GM19452 (cell line): ENCODE results near the gene CCDC68.
"Not testable (repeated sequence)": the region's sequence is repeated elsewhere in the genome, so short reads cannot be mapped to it uniquely, and the experiment has no call there.

Experiments used
- ATAC-seq: cut with Tn5 transposase; IDR thresholded peaks from one replicate; pipeline ENCODE4 v1.9.1; 2021; ENCODE audit not compliant: unreplicated experiment

Gene CCDC68, protein sequence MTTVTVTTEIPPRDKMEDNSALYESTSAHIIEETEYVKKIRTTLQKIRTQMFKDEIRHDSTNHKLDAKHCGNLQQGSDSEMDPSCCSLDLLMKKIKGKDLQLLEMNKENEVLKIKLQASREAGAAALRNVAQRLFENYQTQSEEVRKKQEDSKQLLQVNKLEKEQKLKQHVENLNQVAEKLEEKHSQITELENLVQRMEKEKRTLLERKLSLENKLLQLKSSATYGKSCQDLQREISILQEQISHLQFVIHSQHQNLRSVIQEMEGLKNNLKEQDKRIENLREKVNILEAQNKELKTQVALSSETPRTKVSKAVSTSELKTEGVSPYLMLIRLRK

DNA sequence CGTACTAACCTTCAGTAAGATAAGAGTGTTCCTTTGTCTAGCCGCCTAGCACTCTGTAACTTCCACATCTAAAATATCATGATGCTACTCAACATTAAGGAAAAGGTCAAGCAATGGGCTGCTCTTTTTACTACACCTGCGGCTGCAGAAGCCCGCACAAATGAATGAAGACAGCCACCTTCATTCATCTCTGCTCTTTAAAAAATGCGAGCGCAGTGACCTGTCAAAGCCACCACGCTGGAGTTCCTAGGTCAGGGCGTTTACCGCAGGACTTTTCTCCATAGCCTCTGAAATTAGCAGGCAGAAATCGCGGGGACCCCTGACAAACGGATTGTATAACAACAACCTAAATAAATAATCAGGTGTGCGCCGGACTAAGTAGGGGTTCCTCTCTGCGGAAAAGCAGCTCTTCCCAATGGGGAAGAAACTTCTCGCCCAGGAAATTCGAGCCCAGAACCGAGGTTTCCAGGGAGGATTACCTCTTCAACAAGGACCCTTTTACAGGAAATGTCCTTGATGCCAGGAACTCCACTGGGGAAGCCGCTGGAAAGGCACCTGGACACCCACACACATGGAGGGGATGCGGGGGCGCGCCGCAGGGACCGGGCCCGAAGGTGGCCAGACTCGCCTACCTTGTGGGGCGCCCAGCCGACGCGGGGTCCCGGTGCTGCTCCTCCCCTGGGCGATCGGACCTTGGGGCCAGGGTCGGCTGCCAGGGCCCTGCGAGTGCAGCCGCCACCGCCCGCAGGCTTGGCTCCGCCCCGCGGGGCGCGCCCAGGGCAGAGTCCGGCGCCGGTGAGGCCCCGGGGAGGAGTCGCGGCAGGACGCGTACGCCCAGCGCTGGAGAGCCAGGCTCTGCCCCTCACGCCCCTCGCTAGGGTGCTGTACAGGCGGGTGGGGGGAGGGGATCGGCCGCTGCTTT, at the start of gene CCDC68:
Gene CCDC68 (minus strand): TSS at position 758 of the 922 bp plus-strand sequence. CDS start 16,670 bp downstream, outside the sequence.
- no peak for ATAC-seq

DNA sequence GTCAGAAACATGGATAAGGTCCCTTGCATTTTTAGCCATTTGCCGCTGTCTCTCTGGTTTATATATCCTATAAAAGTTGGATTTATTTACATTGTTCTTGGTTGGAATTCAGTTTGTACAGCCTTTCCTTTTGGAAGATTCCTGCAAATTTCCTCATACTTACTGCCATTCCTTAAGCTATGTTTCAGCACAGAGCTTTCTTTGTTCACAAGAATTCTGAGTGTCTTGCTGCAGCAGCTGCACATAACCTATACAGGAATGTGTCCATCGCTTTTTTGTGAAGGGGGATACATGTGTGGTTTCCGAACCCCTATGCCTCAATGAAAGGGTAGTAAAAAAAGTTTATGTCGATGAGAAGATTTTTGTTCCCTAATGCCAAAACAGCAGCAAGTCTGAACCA, 48.3 kb upstream of the CCDC68 start:
- ATAC-seq = no peak

DNA sequence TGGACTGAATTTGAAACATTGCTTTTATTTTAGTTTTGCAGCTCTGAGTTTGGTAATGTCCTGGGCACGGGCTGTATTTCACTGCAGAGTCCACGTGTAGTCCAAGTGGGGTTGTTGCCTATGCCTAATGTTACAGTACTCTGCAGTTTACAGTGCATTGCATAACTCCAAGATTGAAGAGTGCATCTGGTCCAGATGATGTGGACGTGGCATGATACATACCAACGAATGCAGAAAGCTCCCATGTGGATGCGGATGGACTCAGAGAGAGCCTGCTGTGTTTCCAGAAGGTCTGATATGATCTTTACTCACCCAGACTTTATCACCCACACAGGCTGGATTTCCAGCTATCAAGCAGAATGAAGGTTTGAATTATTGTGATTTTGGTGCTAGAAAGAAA, 44.4 kb upstream of the CCDC68 start:
- ATAC-seq = no peak

DNA sequence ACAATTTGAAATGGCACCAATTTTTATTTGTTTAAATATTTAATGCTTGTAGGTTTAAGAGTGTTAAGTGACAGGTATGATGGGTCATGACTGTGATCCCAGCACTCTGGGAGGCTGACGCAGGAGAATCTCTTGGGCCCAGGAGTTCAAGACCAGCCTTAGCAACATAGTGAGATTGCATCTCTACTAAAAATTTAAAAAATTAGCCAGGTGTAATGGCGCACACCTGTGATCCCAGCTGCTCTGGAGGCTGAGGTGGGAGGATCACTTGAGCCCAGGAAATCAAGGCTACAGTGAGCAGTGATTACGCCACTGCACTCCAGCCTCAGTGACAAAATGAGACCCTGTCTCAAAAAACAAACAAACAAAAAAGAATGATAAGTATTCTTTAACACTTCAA, 43.0 kb upstream of the CCDC68 start:
- no peak for ATAC-seq

DNA sequence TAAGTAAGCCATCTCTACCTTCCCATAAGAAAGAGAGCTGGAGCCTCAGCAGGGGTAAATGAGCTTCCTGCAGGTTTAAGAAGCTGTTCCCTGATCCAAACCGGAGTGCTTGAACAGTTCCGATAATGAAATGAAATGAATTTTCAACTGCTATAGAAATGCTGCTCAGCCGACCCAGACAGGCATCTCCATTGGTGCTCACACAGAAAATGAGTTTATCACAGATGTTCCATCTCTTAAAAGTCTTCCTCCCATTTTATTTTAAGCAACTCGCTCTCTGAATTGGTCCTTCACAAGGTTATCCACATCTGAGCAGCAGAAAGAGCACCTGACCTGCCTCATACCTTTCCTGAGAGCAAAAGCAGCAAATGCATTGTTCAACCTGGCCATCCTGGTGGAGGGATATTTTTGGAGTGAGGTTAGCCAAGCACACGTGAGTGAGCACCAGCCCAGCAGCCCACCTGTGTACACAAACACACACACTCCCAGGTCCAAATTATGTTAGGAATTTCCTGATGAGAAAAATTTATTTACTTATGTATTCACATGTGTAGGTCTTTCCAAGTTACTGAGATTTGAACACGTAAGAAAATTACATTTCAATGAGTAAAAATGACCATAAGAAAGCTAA, 42.2 kb upstream of the CCDC68 start:
- no peak for ATAC-seq

DNA sequence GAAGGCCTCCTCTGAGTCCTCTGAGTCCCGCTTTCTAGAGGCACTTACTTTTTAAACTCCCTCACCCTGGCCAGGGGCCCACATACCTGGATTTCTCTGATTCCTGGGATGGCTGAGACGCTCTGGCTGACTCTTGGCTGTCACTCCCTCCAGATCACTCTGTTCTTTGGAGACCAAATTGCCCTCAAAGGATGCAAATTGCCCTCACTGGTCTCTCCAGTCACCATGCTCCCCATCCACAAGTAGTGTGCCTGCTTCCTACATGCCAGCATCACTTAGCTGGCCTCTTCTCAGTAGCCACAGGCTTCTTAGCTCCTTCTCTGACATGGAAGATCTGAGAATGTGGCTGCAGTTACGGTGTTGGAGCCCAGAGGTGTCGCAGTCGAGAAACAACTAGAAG, 41.3 kb upstream of the CCDC68 start:
- ATAC-seq = no peak

DNA sequence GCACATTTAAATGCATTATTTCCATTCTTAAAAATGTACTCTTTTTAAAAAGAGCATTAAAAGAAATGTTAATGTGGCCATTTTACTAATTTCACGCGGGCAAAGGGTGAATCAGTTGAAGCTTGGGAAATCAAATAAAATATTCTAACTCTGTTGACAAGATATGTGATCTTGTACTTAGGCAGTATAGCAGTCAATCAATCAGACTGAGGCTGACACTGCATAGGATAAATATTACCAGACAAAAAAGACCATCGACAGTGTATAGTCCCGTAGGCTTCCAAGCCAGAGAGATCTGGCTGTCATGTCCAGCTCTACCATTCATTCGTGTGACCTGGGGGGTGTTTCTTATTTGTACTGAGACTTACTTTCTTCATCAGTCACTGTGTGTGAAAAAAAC, 39.8 kb upstream of the CCDC68 start:
- no peak for ATAC-seq

DNA sequence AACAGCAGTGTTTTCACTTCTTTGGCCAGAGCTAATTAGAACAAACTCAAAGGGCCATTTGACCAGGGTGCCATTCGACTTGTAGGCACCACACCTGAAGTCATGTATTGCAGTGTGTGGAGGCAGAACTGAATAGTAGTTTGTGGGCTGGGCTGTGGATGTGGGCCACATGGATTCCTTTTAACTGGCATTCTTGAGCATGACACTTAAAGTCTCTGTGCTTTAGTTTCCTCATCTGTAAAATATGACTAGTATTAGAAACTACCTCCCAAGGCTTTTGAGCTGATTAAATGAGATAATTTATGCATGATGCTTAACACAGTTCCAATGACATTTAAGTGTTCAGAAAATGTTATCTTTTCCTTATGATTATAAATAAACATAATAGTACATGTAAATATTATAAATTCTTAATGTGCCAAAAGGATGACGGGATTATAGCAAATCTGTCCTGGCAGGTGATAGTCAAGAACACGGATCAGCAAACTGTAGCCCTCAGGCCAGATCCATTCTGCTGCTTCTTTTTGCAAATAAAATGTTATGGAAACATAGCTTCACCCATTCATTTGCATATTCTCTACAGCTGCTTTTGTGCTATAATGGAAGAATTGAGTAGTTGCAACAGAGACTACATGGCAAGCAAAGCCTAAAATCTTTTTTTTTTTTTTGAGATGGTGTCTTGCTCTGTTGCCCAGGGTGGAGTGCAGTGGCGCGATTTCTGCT, 36.3 kb upstream of the CCDC68 start:
- no peak for ATAC-seq

DNA sequence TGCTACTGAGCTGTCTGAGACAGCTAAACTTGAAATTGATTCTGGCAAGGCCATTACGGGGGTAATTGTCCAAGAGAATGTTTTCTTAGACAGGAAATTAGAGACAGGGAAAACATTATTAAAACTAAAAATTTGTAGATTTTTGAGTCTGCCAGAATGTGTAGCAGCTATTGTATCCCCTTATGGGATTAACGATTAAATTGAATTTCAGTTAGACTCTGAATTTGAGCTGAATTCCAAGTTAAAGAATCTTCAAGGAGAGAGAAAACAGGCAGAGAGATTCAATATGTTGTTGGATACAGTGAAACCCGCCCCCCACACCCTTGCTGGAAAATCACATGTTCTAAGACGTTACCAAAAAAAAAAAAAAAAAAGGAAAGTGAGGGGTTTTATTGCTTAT, 32.7 kb upstream of the CCDC68 start:
- no peak for ATAC-seq

DNA sequence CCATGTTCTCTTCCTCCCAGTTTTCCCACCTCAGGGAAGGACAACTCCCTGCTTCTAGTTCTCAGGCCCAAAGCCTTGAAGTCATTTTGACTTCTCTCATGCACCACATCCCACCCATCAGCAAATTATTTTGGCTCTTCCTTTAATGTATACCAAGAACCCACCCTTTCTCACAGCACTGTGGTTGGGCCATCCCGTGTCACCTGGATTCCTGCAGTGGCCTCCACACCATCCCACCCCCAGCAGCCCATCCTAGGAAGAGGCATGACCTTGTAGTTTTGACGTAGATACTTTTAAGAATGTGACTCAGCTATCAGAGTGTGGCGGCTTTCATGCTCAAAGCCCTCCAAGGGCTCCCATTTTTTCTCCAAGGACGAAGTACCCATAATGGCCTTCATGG, 25.6 kb upstream of the CCDC68 start:
- ATAC-seq = no peak

DNA sequence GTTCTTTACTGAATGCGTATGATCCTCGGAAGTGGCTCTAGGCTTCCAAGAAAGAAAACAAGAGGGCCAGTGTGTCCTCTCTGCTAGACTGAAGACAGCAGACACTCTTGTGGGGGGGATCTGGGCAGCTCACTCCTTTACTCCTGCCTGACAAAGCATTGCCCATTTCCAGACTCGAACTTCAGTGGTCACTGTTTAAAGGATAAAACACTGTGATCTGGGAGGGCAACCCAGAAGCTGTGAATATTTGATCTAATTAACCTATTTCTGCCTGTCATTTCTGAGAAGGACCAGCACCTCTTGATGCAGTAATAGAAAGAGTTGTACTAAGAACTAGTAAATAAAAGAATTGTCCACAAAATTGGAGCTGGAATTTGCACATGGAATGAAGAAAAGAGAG, 24.5 kb upstream of the CCDC68 start:
- ATAC-seq = no peak

DNA sequence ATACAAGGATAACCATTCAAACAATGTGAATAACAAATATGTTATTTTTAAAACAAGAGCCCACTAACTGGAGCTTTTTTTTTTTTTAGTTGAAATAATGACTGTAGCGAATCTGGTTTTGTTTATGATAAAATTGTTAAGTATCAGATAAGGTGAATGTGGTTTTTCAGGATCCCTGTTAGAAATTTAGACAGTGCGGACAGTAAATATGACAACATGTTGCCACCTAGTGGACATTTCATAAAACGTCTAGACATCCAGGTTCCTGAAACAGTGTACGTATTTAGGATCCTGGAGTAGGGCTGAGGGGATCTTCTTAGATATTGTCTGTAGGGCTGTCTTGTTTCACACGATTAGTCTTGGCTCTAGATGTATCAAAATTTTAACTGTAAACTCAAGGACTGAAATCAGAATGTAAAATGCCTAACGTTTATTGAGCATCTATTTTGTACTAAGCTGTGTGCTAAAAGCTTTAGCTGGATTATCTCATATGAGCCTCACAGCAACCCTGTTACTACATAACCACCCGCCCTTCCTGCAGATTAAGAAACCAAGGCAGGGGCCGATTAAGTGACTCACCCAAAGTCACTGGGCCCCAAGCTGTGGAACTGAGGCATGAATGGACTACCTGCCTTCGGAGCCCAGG, 23.9 kb upstream of the CCDC68 start:
- ATAC-seq = peak; percentile 76

DNA sequence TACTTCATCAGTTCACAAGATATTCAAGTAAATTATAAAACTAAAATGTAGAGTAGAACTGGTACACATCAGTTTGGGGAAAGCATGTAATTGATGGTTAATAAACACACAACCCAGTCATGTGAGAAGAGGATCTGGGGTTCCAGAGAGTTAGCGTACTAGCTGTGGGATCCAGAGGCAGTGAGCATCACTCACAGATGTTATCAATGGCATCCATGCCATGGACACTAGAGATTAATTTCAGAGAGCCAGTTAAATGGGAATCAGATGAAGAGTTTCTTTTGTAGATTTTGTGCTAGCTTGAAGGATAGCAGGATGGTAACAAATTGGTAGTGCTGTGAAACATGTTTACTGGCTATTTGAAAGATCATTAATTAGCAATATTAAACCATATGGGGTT, 21.8 kb upstream of the CCDC68 start:
- no peak for ATAC-seq

DNA sequence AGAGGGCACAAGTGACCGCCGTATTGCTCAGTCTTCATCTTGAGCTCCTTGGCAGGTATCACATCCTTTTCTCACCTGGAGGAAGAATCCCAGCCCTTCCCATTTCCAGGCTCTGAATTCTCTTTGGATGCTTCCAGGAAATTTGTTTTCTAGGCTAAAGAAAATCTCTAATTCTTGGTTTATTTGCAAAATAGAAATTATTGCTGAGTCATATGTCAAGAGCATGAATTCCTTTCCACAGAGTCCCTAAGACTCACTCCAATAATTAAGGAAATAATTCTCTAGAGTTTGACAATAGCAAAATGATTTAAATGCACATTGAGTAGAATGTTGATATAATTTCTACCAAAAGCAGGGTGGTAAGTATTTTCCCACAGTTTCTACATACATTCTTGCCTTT, 16.3 kb upstream of the CCDC68 start:
- no peak for ATAC-seq

DNA sequence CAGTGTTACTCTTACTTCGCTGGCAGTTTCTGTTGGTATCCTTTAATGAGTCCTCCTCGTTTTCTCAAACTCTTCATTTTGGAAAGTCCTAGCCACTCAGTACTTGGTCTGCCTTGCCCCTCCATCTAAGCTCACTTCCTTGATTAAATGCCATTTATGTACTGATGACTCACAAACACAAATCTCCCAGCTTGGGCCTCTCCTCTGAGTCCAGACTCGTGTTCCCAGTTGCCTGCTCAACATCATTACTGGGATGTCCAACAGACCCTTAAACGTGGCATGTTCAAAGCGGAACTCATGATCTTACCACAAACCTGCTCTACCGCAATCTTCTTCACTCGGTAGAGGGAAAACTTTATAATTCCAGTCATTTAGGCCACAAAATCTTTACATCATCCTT, 13.8 kb upstream of the CCDC68 start:
- no peak for ATAC-seq

DNA sequence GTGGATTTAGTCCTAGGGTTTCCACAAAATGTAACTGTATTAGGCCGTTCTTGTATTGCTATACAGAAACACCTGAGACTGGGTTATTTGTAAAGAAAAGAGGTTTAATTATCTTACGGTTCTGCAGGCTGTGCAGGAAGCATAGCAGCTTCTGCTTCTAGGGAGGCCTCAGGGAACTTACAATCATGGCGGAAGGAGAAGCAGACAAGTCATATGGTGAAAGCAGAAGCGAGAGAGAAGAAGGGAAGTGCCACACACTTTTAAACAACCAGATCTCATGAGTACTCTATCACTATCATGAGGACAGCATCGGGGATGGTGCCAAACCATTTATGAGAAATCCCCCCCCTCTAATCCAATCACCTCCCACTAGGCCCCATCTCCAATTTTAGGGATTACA, 9.5 kb upstream of the CCDC68 start:
- no peak for ATAC-seq

DNA sequence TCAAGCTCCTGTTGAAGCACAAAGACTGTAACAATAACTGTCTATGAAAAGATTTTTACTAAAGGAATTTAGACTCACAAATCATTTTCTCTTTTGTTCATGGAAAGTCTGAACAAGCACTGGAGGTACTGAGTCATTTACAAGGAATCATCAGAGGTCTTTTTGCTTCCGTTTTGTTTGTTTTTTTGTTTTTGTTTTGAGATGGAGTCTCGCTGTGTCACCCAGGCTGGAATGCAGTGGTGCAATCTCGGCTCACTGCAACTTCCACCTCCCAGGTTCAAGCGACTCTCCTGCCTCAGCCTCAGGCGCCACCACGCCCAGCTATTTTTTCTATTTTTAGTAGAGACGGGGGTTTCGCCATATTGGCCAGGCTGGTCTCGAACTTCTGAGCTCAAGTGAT, 9.0 kb upstream of the CCDC68 start:
- not testable (repeated sequence) for ATAC-seq

DNA sequence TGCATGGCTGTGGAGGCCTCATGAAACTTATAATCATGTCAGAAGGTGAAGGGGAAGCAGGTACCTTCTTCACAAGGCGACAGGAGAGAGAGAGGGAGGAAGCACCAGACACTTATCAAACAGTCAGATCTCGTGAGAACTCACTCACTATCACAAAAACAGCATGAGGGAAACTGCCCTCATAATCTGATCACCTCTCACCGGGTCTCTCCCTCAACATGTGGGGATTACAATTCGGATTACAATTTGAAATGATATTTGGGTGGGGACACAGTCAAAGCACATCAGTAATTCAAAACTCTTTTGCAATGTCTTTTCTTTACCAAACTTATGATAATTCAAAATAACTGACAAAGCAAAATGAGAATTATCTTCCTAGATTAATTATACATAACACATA, 8.5 kb upstream of the CCDC68 start:
- ATAC-seq = no peak

DNA sequence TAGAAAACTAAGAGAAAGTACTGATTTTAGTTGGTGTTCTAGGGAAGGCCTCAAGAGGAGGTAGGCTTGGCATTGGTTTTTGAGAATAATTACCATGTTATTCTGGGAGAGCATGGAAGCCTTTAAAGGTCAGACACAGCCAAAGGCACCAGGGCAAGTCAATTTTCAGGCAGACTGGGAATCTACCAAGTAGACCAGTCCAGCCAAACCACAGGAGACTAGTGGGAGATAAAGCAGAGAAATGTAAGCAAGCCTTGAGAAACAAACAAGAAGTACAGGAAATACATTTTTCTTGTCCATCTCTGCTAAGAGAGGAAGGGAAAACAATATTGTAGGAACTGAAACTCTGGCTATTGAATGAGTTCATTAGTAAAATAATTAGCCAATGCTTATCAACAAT, 5.5 kb upstream of the CCDC68 start:
- ATAC-seq = no peak

DNA sequence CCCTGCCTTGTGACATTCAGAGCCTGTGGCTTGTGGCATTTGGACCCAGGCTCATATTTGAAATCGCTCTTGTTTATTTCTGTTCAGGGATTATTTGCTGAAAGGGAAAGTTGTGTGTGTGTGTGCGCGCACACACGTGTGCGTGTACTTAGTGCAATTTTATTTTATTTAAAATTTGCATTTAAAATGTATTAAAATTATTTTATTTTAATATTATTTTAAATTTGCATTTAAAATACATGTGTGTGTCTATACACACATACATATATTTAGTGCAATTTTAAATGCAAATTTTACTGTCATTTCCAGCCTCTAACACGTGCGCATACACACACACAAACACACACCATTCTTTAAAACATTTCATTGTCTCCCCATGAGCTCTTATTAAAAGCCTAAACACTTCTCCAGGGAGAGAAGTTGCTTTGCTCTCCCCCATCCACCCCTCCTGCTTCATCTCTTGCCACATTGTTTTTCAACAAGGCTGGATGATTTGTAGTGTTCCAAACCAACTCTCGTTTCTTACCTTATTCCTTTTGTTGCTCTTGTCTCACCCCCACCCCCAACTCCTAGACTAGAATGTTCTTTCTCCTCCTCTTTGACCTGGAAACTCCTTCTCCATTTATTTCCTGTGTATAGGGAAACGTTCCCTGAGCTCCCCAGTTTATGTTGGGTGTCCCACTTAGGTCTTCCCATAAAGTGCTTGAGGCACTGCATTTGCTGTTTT, 3.8 kb upstream of the CCDC68 start:
- no peak for ATAC-seq
